A204.1 (cell line): Measurements from ENCODE around the gene KCNQ1.

Source experiments
- FAIRE-seq: peaks from 2 replicates; lab custom pipeline; 2012; peaks lifted over from hg19 to GRCh38; lab: Jason Lieb, UNC

Gene KCNQ1

GRCh38 chr11:2424811-2425495 lies 19.9 kb upstream of the KCNQ1 start:
- FAIRE-seq, result no peak

GRCh38 chr11:2425506-2425905 lies 19.3 kb upstream of the KCNQ1 start:
- no peak for FAIRE-seq

- no peak for FAIRE-seq
Observed at GRCh38 chr11:2426221-2426620, 18.6 kb upstream of the KCNQ1 start.

- no peak for FAIRE-seq
Observed at GRCh38 chr11:2426826-2427521, 17.8 kb upstream of the KCNQ1 start.

GRCh38 chr11:2427721-2428321 lies 17.0 kb upstream of the KCNQ1 start:
- FAIRE-seq, result no peak

- no peak for FAIRE-seq
Observed at GRCh38 chr11:2428322-2428795, 16.4 kb upstream of the KCNQ1 start.

- FAIRE-seq, result no peak
Observed at GRCh38 chr11:2431395-2431794, 13.4 kb upstream of the KCNQ1 start.

GRCh38 chr11:2432171-2432621 lies 12.6 kb upstream of the KCNQ1 start:
- FAIRE-seq, result no peak

- FAIRE-seq, result no peak
Observed at GRCh38 chr11:2432628-2433071, 12.2 kb upstream of the KCNQ1 start.

- FAIRE-seq, result no peak
Observed at GRCh38 chr11:2433106-2433925, 11.5 kb upstream of the KCNQ1 start.

GRCh38 chr11:2434008-2434407 lies 10.8 kb upstream of the KCNQ1 start:
- no peak for FAIRE-seq

- FAIRE-seq, result no peak
Observed at GRCh38 chr11:2434506-2435255, 10.1 kb upstream of the KCNQ1 start.

- FAIRE-seq, result no peak
Observed at GRCh38 chr11:2435288-2436012, 9.4 kb upstream of the KCNQ1 start.

- FAIRE-seq, result no peak
Observed at GRCh38 chr11:2436013-2436520, 8.7 kb upstream of the KCNQ1 start.

GRCh38 chr11:2436521-2437031 lies 8.2 kb upstream of the KCNQ1 start:
- FAIRE-seq, result no peak

- no peak for FAIRE-seq
Observed at GRCh38 chr11:2437516-2437915, 7.3 kb upstream of the KCNQ1 start.

GRCh38 chr11:2439820-2440219 lies 5.0 kb upstream of the KCNQ1 start:
- FAIRE-seq, result no peak

- FAIRE-seq, result no peak
Observed at GRCh38 chr11:2440646-2441045, 4.2 kb upstream of the KCNQ1 start.

- no peak for FAIRE-seq
Observed at GRCh38 chr11:2441171-2441570, 3.6 kb upstream of the KCNQ1 start.

GRCh38 chr11:2442589-2442988 lies 2.2 kb upstream of the KCNQ1 start:
- no peak for FAIRE-seq

- no peak for FAIRE-seq
Observed at GRCh38 chr11:2443406-2443805, 1.4 kb upstream of the KCNQ1 start.
